ENCODE data around the gene EIF6. TPM values are rescaled to one million over a fixed set of nuclear protein-coding genes. Genes with fewer than 3 reads are reported as not detected.

The EIF6 gene
- total RNA-seq, 1 donor from 2014 or later = 315 TPM

DNA sequence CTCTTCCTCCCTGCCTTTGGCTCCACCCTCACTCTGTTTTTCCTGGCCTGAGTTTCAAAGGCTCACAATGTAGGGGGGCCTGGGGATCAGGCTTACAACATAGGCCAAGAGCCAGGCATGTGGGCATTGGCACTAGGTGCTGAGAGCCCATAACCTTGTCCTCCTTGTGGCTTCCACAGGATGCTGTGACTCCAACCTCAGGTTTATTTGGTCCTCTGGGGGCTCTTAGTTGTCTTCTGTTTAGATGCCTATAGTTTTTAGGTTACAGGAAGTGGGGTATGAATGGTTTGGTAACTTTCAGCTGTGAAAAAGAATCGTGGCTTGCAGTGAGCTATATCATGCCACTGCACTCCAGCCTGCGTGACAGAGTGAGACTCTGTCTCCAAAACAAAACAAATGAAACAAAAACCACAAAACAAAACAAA, 32.5 kb downstream of the EIF6 start:
- no peak for DNase-seq (ENCODE audit: low read depth)
- H3K4me3 ChIP-seq (ENCODE audit: low read depth, low read length) = no peak overlapping the region
- TF ChIP-seq, protein P1, sequence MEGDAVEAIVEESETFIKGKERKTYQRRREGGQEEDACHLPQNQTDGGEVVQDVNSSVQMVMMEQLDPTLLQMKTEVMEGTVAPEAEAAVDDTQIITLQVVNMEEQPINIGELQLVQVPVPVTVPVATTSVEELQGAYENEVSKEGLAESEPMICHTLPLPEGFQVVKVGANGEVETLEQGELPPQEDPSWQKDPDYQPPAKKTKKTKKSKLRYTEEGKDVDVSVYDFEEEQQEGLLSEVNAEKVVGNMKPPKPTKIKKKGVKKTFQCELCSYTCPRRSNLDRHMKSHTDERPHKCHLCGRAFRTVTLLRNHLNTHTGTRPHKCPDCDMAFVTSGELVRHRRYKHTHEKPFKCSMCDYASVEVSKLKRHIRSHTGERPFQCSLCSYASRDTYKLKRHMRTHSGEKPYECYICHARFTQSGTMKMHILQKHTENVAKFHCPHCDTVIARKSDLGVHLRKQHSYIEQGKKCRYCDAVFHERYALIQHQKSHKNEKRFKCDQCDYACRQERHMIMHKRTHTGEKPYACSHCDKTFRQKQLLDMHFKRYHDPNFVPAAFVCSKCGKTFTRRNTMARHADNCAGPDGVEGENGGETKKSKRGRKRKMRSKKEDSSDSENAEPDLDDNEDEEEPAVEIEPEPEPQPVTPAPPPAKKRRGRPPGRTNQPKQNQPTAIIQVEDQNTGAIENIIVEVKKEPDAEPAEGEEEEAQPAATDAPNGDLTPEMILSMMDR (conservative IDR thresholded peaks at IDR 0.05; ENCODE audit: low read depth, low read length) = no peak

DNA sequence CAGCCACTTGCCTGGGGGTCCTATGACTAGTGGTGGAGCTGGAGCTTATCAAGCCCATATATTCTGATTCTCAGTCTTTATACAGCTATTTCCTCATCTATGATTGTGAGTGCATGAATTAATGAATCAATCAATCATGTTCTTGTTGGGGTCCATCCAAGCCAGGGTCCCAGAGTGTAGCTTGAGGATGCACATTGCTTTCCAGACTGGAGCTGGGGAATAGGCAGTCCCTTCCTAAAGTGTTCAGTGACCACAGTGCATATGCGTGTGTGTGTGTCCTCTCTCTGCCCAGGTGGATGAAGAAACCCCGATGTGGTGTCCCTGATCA, 33.0 kb downstream of the EIF6 start:
- H3K4me3 ChIP-seq (ENCODE audit: low read depth, low read length) = no peak overlapping the region
- DNase-seq (ENCODE audit: low read depth) = no peak
- TF ChIP-seq, protein P1 (conservative IDR thresholded peaks at IDR 0.05; ENCODE audit: low read depth, low read length) = no peak

GRCh38 chr20:35248641-35249475, 35.7 kb downstream of the EIF6 start:
- no peak overlapping the region for H3K4me3 ChIP-seq (ENCODE audit: low read depth, low read length)
- TF ChIP-seq, protein P1 (conservative IDR thresholded peaks at IDR 0.05; ENCODE audit: low read depth, low read length) = no peak
- DNase-seq (ENCODE audit: low read depth) = no peak

DNA sequence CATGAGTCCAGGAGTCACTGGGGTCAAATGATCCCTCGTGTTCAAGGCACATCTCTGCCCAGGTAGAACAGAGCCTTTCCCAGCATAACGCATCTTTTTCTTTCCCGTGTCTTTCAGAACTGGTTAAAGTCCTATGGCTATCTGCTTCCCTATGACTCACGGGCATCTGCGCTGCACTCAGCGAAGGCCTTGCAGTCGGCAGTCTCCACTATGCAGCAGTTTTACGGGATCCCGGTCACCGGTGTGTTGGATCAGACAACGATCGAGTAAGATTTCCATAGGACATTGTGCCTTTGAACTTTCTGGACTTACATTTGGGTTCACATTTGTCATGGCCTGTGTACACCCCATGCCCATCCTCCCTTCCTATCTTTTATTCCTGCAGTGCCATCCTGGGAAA, 37.8 kb downstream of the EIF6 start:
- TF ChIP-seq, protein P1 (conservative IDR thresholded peaks at IDR 0.05; ENCODE audit: low read depth, low read length) = no peak
- no peak for DNase-seq (ENCODE audit: low read depth)
- no peak overlapping the region for H3K4me3 ChIP-seq (ENCODE audit: low read depth, low read length)

GRCh38 chr20:35243986-35244385, 40.6 kb downstream of the EIF6 start:
- no peak for DNase-seq (ENCODE audit: low read depth)
- TF ChIP-seq, protein P1 (conservative IDR thresholded peaks at IDR 0.05; ENCODE audit: low read depth, low read length) = no peak
- no peak overlapping the region for H3K4me3 ChIP-seq (ENCODE audit: low read depth, low read length)

DNA sequence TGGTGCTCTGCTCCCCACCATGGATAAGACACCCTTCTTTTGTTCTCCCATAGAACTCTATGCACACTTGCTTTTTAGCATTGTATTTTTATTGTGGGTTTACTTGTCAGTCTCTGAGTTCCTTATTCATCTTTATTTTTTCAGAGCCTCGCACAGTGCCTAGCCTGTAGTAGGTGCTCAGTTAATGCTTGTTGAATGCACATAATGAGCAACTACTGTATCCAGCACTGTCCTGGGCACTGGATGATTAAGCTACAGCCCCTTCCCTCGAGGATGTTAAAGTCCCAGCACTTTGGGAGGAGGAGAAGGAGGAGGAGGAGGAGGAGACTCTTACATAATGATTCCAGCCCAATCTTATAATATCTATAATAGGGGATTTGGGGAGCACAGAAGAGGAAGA, 41.3 kb downstream of the EIF6 start:
- TF ChIP-seq, protein P1 (conservative IDR thresholded peaks at IDR 0.05; ENCODE audit: low read depth, low read length) = no peak
- no peak for DNase-seq (ENCODE audit: low read depth)

DNA sequence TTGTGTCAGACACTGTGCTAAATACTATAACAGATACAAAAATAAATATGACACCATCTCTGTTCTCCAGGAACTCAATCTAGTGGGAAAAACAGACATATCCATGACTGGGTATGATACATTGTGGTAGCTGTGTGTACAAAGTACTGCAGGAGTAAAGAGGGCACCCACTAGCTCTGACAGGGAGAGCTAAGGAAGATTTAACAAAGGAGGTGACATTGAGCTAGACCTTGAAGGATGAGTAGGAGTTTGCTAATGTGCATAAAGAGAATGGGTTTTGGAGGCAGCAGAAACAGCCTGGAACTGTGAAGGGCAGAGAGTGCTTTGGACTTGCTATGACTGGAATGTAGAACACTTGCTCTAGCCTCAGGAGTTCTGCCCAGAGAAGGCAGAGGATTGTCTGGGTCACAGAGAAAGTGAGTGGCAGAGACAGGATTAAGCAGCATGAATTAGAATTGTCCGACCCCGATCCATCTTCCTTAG, 43.7 kb downstream of the EIF6 start:
- H3K4me3 ChIP-seq (ENCODE audit: low read depth, low read length) = no peak overlapping the region
- TF ChIP-seq, protein P1 (conservative IDR thresholded peaks at IDR 0.05; ENCODE audit: low read depth, low read length) = no peak
- DNase-seq (ENCODE audit: low read depth) = peak; percentile 32

More for the DNA sequence above, 41.3 kb downstream of the EIF6 start:
- no peak overlapping the region for H3K4me3 ChIP-seq (ENCODE audit: low read depth, low read length)
